Superior temporal gyrus (tissue), 1 donor: Measurements from ENCODE around the gene NACC1.
A peak's percentile ranks its signal among the peaks of the same experiment; 100 is the strongest.

Source experiments
- DNase-seq: peaks from one replicate; pipeline ENCODE4 v3.0.0-alpha.2; 2016; ENCODE audit errors: extremely low spot score

Gene NACC1

GRCh38 chr19:13117772-13118423 is at the start of gene NACC1:
TSS of gene NACC1 (plus strand) at chr19:13118264. CDS start at chr19:13135208, 16,944 bp downstream.
- DNase-seq, result peak; percentile 88

- DNase-seq, result no peak
These were observed 48.4 kb upstream of the NACC1 start for GRCh38 chr19:13069415-13070359.

GRCh38 chr19:13070425-13071140 is 47.5 kb upstream of the NACC1 start:
- peak; percentile 73 for DNase-seq

- peak; percentile 61 for DNase-seq
These were observed 46.4 kb upstream of the NACC1 start for GRCh38 chr19:13071444-13072187.

GRCh38 chr19:13072188-13072908 is 45.7 kb upstream of the NACC1 start:
- DNase-seq, result peak; percentile 95

GRCh38 chr19:13073263-13073662 is 44.8 kb upstream of the NACC1 start:
- no peak for DNase-seq

- no peak for DNase-seq
These were observed 43.7 kb upstream of the NACC1 start for GRCh38 chr19:13074378-13074777.

GRCh38 chr19:13076320-13076719 is 41.7 kb upstream of the NACC1 start:
- DNase-seq, result no peak

- DNase-seq, result no peak
These were observed 41.3 kb upstream of the NACC1 start for GRCh38 chr19:13076787-13077186.

- peak; percentile 81 for DNase-seq
These were observed 40.8 kb upstream of the NACC1 start for GRCh38 chr19:13077240-13077639.

- no peak for DNase-seq
These were observed 39.7 kb upstream of the NACC1 start for GRCh38 chr19:13078381-13078780.

- DNase-seq, result no peak
These were observed 39.0 kb upstream of the NACC1 start for GRCh38 chr19:13078897-13079541.

GRCh38 chr19:13079542-13079986 is 38.5 kb upstream of the NACC1 start:
- DNase-seq, result no peak

- DNase-seq, result no peak
These were observed 35.7 kb upstream of the NACC1 start for GRCh38 chr19:13082192-13083007.

- DNase-seq, result no peak
These were observed 35.1 kb upstream of the NACC1 start for GRCh38 chr19:13083008-13083404.

- no peak for DNase-seq
These were observed 34.4 kb upstream of the NACC1 start for GRCh38 chr19:13083627-13084026.

GRCh38 chr19:13085666-13086065 is 32.4 kb upstream of the NACC1 start:
- DNase-seq, result peak; percentile 12

- DNase-seq, result no peak
These were observed 31.7 kb upstream of the NACC1 start for GRCh38 chr19:13086341-13086740.

- DNase-seq, result peak; percentile 8
These were observed 30.8 kb upstream of the NACC1 start for GRCh38 chr19:13087295-13087694.
